ENCODE data around the gene SYT1.

DNA sequence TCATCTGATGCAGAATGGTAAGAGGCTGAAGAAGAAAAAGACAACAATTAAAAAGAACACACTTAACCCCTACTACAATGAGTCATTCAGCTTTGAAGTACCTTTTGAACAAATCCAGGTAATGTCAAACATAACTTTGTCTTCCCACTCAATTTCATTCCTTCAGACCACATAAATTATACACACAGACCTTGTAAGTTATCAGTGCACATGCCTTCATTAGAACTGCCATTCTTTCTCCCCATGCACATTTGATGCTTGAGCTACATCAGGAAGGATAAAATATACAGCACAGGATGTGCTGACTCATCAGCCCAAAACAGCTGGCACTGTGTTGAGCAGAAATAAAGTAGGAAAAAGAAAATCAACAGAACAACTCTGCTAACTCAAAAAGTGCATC, 579.5 kb downstream of the SYT1 start:
- no peak for TF ChIP-seq CTCF (IDR thresholded peaks at IDR 0.05)
- TF ChIP-seq EZH2 (IDR thresholded peaks at IDR 0.05; ENCODE audit: borderline replicate concordance, insufficient read depth, low read depth, low read length, poor library complexity, severe bottlenecking) = no peak

Measured in B cell (primary cell).